ENCODE data around the gene CCDC121. TPM values are rescaled to one million over a fixed set of nuclear protein-coding genes. Genes with fewer than 3 reads are reported as not detected.
"Not testable (repeated sequence)": the region's sequence is repeated elsewhere in the genome, so short reads cannot be mapped to it uniquely, and the experiment has no call there.

The CCDC121 gene
- total RNA-seq, 2 experiments from 2014 or later, result 0.34 to 0.36 TPM

- Mint-ChIP-seq H3K9me3 (peaks cover 43% of the 10 kb centered on the region), H3K36me3 (peaks cover 54% of the 10 kb centered on the region), H3K4me1 (ENCODE audit: low read depth) (peaks cover 50% of the 10 kb centered on the region)
- H3K27ac Mint-ChIP-seq; H3K4me3 Mint-ChIP-seq; H3K27me3 Mint-ChIP-seq; DNase-seq; CTCF ChIA-PET; intact Hi-C loops (cut with micrococcal nuclease); POLR2A ChIA-PET: not testable (repeated sequence)
Measured at GRCh38 chr2:27594020-27594703, 34.6 kb downstream of the CCDC121 start.

GRCh38 chr2:27593240-27593639, 35.6 kb downstream of the CCDC121 start:
- POLR2A ChIA-PET, result interaction anchor here (0.6 kb wide), 1 partner anchor 763 kb away, joined by 3 read pairs; no protein-coding TSS in a partner anchor
- DNase-seq, result no peak
- peaks cover 52% of the 10 kb centered on the region for H3K36me3 Mint-ChIP-seq
- CTCF ChIA-PET, result interaction anchor here (0.7 kb wide), 1 partner anchor 10 kb away, joined by 4 read pairs; no protein-coding TSS in a partner anchor
- no peak overlapping the region for H3K4me3 Mint-ChIP-seq
- intact Hi-C loops (cut with micrococcal nuclease), result no loop called here
- H3K27ac Mint-ChIP-seq, result no peak overlapping the region
- H3K27me3 Mint-ChIP-seq, result no peaks in the 10 kb centered on the region
- H3K4me1 Mint-ChIP-seq (ENCODE audit: low read depth), result peaks cover 46% of the 10 kb centered on the region
- peaks cover 43% of the 10 kb centered on the region for H3K9me3 Mint-ChIP-seq

- Mint-ChIP-seq H3K4me3 (no peak overlapping the region), H3K36me3 (peaks cover 56% of the 10 kb centered on the region), H3K27me3 (no peaks in the 10 kb centered on the region), H3K4me1 (ENCODE audit: low read depth) (peaks cover 49% of the 10 kb centered on the region), H3K9me3 (peaks cover 43% of the 10 kb centered on the region), H3K27ac (no peak overlapping the region)
- intact Hi-C loops (cut with micrococcal nuclease), result no loop called here
- DNase-seq, result peak; percentile 29
- ChIA-PET CTCF (interaction anchor here (1.4 kb wide), 1 partner anchor 92 kb away, joined by 3 read pairs; no protein-coding TSS in a partner anchor), POLR2A (no interaction called here)
Measured at GRCh38 chr2:27591745-27592144, 37.1 kb downstream of the CCDC121 start.

DNA sequence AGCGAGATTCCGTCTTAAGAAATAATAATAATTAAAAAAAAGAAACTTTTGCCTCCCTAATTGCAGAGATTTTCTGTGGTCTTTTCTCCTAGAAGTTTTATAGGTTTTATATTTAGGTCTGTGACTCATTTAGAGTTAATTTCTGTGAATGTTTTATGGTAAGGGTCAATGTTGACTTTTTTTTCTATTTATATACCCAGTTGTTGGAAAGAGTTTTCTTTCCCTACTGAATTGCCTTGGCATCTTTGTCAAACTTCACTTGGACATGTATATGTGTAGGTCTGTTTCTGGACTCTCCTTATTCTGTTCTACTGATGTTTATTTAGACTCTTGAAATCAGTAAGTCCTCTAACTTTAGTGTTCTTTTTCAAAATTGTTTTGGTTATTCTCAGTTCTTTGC, 40.5 kb downstream of the CCDC121 start:
- H3K27ac Mint-ChIP-seq, result peak overlapping the region; percentile 33
- peaks cover 65% of the 10 kb centered on the region for H3K4me1 Mint-ChIP-seq (ENCODE audit: low read depth)
- H3K4me3 Mint-ChIP-seq, result no peak overlapping the region
- H3K27me3 Mint-ChIP-seq, result no peaks in the 10 kb centered on the region
- POLR2A ChIA-PET, result no interaction called here
- DNase-seq, result no peak
- H3K9me3 Mint-ChIP-seq, result peaks cover 23% of the 10 kb centered on the region
- CTCF ChIA-PET, result no interaction called here
- intact Hi-C loops (cut with micrococcal nuclease), result loop anchor here (10.0 kb wide), 1 partner anchor 76 kb away; the partner anchor contains the start of genes SLC4A1AP and SUPT7L
- H3K36me3 Mint-ChIP-seq, result peaks cover 37% of the 10 kb centered on the region

DNA sequence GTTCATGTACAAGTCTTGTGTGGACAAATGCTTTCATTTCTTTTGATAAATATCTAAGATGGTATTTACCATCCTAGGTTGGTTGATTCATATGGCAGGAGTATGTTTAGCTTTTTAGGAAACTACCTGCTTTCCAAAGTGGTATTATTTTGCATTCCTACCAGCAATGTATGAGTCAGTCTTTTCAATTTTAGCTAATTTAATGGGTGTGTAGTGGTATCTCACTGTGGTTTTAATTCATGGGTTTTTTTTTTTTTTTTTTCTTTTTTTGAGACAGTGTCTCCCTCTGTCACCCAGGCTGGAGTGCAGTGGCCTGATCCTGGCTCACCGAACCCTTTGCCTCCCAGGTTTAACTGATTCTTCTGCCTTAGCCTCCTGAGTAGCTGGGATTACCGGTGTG, 41.8 kb downstream of the CCDC121 start:
- peaks cover 67% of the 10 kb centered on the region for H3K4me1 Mint-ChIP-seq (ENCODE audit: low read depth)
- intact Hi-C loops (cut with micrococcal nuclease), result loop anchor here (1.0 to 10.0 kb wide), 2 partner anchors 51 to 78 kb away; partner anchors contain the start of genes SLC4A1AP and SUPT7L
- peak overlapping the region; percentile 63 for H3K27ac Mint-ChIP-seq
- H3K4me3 Mint-ChIP-seq, result no peak overlapping the region
- peak; percentile 33 for DNase-seq
- ChIA-PET CTCF (interaction anchor here (0.9 to 1.2 kb wide), 2 partner anchors 18 to 284 kb away, joined by 3 to 4 read pairs; no protein-coding TSS in a partner anchor), POLR2A (interaction anchor here (0.8 to 0.9 kb wide), 2 partner anchors 8 to 51 kb away, joined by 3 to 4 read pairs; no protein-coding TSS in a partner anchor)
- no peaks in the 10 kb centered on the region for H3K27me3 Mint-ChIP-seq
- peaks cover 40% of the 10 kb centered on the region for H3K36me3 Mint-ChIP-seq
- peaks cover 16% of the 10 kb centered on the region for H3K9me3 Mint-ChIP-seq

DNA sequence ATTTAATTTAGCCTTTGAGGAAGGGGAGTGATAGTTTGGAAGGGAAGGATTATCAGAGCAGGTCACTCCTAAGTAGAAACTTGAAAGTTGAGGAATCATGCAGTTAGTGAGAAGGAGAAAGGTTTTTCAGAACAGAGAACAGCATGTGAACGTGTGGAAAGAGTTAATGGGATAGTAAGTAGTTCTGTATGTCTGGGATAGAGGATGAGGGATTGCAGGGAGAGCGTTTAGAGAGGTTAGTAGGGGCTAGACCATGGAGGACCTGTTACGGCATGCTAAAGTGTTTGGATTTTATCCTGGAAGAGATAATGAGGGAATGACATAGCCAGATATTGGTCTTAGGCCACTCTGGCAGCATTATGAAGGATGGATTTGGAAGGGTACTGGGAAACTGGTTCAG, 44.2 kb downstream of the CCDC121 start:
- POLR2A ChIA-PET, result no interaction called here

GRCh38 chr2:27583390-27583915, 45.4 kb downstream of the CCDC121 start:
- DNase-seq, result no peak
- ChIA-PET POLR2A (no interaction called here), CTCF (interaction anchor here (1.1 to 1.5 kb wide), 2 partner anchors 99 to 214 kb away, joined by 3 to 6 read pairs; no protein-coding TSS in a partner anchor)
- H3K36me3 Mint-ChIP-seq, result peaks cover 26% of the 10 kb centered on the region
- peaks cover 9% of the 10 kb centered on the region for H3K9me3 Mint-ChIP-seq
- H3K4me1 Mint-ChIP-seq (ENCODE audit: low read depth), result peaks cover 49% of the 10 kb centered on the region
- intact Hi-C loops (cut with micrococcal nuclease), result loop anchor here (1.0 to 10.0 kb wide), 5 partner anchors 45 to 551 kb away; partner anchors contain the start of genes CCDC121, GPN1, IFT172 and NRBP1
- peak overlapping the region; percentile 94 for H3K4me3 Mint-ChIP-seq
- peak overlapping the region; percentile 79 for H3K27ac Mint-ChIP-seq
- no peaks in the 10 kb centered on the region for H3K27me3 Mint-ChIP-seq

More for the DNA sequence above, 44.2 kb downstream of the CCDC121 start:
- peaks cover 26% of the 10 kb centered on the region for H3K36me3 Mint-ChIP-seq
- CTCF ChIA-PET, result interaction anchor here (1.4 kb wide), 1 partner anchor 99 kb away, joined by 5 read pairs; no protein-coding TSS in a partner anchor
- DNase-seq, result no peak
- intact Hi-C loops (cut with micrococcal nuclease), result loop anchor here (10.0 kb wide), 1 partner anchor 80 kb away; the partner anchor contains the start of genes SLC4A1AP and SUPT7L
- H3K9me3 Mint-ChIP-seq, result peaks cover 7% of the 10 kb centered on the region
- peaks cover 52% of the 10 kb centered on the region for H3K4me1 Mint-ChIP-seq (ENCODE audit: low read depth)
- peak overlapping the region; percentile 94 for H3K4me3 Mint-ChIP-seq
- no peaks in the 10 kb centered on the region for H3K27me3 Mint-ChIP-seq
- peak overlapping the region; percentile 2 for H3K27ac Mint-ChIP-seq

DNA sequence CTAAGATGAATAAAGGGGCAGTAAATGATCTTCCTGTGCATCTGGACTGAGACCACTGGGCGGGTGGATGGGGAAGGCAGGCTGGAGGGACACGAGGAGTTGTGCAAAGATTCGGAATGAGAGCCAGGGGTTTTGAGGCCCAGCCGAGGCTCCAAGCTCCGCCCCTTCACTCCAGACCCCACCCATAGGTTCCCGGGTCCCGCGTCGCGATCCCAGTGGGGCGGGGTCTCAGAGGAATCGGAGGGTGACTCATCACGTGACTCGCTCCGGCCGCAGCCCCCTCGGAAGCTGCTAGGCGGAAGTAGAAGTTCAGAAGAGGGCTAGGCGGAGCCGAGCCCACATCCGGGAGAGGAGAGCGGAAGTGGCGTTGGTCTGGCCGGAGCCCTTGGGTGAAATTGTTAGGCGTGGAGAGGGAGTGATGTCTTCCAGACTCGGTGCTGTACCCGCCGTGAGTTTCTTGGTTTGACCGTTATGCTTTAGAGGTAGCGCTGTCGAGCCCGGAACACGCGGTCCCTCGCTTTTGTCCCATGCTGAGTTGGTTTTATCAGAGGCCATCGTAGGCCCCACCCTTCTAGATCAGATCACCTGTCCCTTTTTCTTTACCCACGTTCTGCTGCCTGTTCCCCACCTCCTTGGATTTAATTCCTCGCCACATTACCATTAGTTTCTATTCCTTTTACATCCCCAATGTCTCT, 46.0 kb downstream of the CCDC121 start, which contains the start of gene ZNF512:
Gene ZNF512, plus strand, starts transcription at position 348 of the 695 bp plus-strand sequence. Its CDS starts 71 bp downstream, at position 419.
- Mint-ChIP-seq H3K27me3 (no peaks in the 10 kb centered on the region), H3K4me1 (ENCODE audit: low read depth) (peaks cover 43% of the 10 kb centered on the region), H3K36me3 (peaks cover 21% of the 10 kb centered on the region), H3K9me3 (peaks cover 12% of the 10 kb centered on the region), H3K27ac (peak within 1 kb of the TSS; percentile 79), H3K4me3 (peak within 1 kb of the TSS; percentile 94)
- intact Hi-C loops (cut with micrococcal nuclease), result loop anchor here (1.0 to 10.0 kb wide), 5 partner anchors 46 to 550 kb away; partner anchors contain the start of genes CCDC121, GPN1, IFT172 and NRBP1
- DNase-seq, result peak; percentile 91
- ChIA-PET CTCF (interaction anchor here (1.1 to 1.5 kb wide), 2 partner anchors 100 to 213 kb away, joined by 3 to 6 read pairs; no protein-coding TSS in a partner anchor), POLR2A (interaction anchor here (1.0 kb wide), 1 partner anchor 99 kb away, joined by 4 read pairs; no protein-coding TSS in a partner anchor)

GRCh38 chr2:27582129-27582694, 46.6 kb downstream of the CCDC121 start:
- Mint-ChIP-seq H3K4me3 (peak overlapping the region; percentile 94), H3K27me3 (no peaks in the 10 kb centered on the region), H3K9me3 (peaks cover 18% of the 10 kb centered on the region), H3K27ac (peak overlapping the region; percentile 79), H3K36me3 (peaks cover 21% of the 10 kb centered on the region), H3K4me1 (ENCODE audit: low read depth) (peaks cover 39% of the 10 kb centered on the region)
- intact Hi-C loops (cut with micrococcal nuclease), result loop anchor here (2.0 to 10.0 kb wide), 4 partner anchors 47 to 549 kb away; partner anchors contain the start of genes CCDC121, GPN1, NRBP1 and SLC4A1AP
- POLR2A ChIA-PET, result interaction anchor here (1.0 kb wide), 1 partner anchor 100 kb away, joined by 4 read pairs; no protein-coding TSS in a partner anchor
- no peak for DNase-seq
- CTCF ChIA-PET, result interaction anchor here (1.5 kb wide), 1 partner anchor 101 kb away, joined by 6 read pairs; no protein-coding TSS in a partner anchor

DNA sequence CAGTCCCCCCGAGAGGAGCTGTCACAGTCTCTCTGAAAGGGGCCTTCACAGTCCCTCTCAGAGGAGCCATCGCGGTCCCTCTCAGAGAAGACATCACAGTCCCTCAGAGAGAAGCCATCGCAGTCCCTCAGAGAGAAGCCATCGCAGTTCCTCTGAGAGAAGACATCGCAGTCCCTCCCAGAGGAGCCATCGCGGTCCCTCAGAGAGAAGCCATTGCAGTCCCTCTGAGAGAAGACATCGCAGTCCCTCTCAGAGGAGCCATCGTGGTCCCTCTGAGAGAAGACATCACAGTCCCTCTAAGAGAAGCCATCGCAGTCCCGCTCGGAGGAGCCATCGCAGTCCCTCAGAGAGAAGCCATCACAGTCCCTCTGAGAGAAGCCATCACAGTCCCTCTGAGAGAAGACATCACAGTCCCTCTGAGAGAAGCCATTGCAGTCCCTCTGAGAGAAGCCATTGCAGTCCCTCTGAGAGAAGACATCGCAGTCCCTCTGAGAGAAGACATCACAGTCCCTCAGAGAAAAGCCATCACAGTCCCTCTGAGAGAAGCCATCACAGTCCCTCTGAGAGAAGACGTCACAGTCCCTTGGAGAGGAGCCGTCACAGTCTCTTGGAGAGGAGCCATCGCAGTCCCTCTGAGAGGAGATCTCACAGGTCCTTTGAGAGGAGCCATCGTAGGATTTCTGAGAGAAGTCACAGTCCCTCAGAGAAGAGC, 47.2 kb downstream of the CCDC121 start:
- Mint-ChIP-seq H3K36me3 (peaks cover 17% of the 10 kb centered on the region), H3K9me3 (peaks cover 18% of the 10 kb centered on the region), H3K4me1 (ENCODE audit: low read depth) (peaks cover 32% of the 10 kb centered on the region), H3K27me3 (no peaks in the 10 kb centered on the region), H3K27ac (no peak overlapping the region), H3K4me3 (no peak overlapping the region)
- intact Hi-C loops (cut with micrococcal nuclease), result loop anchor here (2.0 to 10.0 kb wide), 4 partner anchors 47 to 549 kb away; partner anchors contain the start of genes CCDC121, GPN1, NRBP1 and SLC4A1AP
- DNase-seq, result no peak
- ChIA-PET POLR2A (no interaction called here), CTCF (interaction anchor here (1.5 kb wide), 1 partner anchor 101 kb away, joined by 6 read pairs; no protein-coding TSS in a partner anchor)
